Effector memory CD4-positive, alpha-beta T cell (primary cell): ENCODE results near the gene NWD2.

ENCODE experiments used
- DNase-seq, 3 donors: peaks; one replicate each; pipeline ENCODE4 v3.0.0-alpha.2; 2020
- H3K27ac ChIP-seq: 2 replicates; pipeline ENCODE4 v1.7.0; 2013; ENCODE audit warnings: mild to moderate bottlenecking, low read length, moderate library complexity; ENCODE audit not compliant: insufficient read depth, poor library complexity, severe bottlenecking
- H3K27me3 ChIP-seq: replicated peaks from 2 replicates; pipeline ENCODE4 v1.7.0; 2013; ENCODE audit warnings: mild to moderate bottlenecking, low read length; ENCODE audit not compliant: insufficient read depth, control insufficient read depth, poor library complexity, severe bottlenecking
- H3K36me3 ChIP-seq: 2 replicates; pipeline ENCODE4 v1.7.0; 2013; ENCODE audit warnings: mild to moderate bottlenecking, low read length, moderate library complexity; ENCODE audit not compliant: control insufficient read depth, insufficient read depth
- H3K4me1 ChIP-seq: 2 replicates; pipeline ENCODE4 v1.7.0; 2013; ENCODE audit warnings: low read length, mild to moderate bottlenecking; ENCODE audit not compliant: control insufficient read depth, insufficient read depth, poor library complexity, severe bottlenecking
- H3K4me3 ChIP-seq: 2 replicates; pipeline ENCODE4 v1.7.0; 2013; ENCODE audit warnings: low read length, low read depth, mild to moderate bottlenecking; ENCODE audit not compliant: insufficient read depth, poor library complexity, severe bottlenecking
- H3K9me3 ChIP-seq: 2 replicates; pipeline ENCODE4 v1.7.0; 2013; ENCODE audit warnings: mild to moderate bottlenecking, low read length, moderate library complexity; ENCODE audit not compliant: control insufficient read depth

NWD2 gene

GRCh38 chr4:37446016-37446415 lies 201.5 kb downstream of the NWD2 start:
- Histone ChIP-seq H3K36me3 (no peaks in the 10 kb centered on the region), H3K4me3 (no peak overlapping the region), H3K4me1 (no peaks in the 10 kb centered on the region), H3K9me3 (no peaks in the 10 kb centered on the region), H3K27ac (no peak overlapping the region), H3K27me3 (no peaks in the 10 kb centered on the region)
- no peak for DNase-seq

DNA sequence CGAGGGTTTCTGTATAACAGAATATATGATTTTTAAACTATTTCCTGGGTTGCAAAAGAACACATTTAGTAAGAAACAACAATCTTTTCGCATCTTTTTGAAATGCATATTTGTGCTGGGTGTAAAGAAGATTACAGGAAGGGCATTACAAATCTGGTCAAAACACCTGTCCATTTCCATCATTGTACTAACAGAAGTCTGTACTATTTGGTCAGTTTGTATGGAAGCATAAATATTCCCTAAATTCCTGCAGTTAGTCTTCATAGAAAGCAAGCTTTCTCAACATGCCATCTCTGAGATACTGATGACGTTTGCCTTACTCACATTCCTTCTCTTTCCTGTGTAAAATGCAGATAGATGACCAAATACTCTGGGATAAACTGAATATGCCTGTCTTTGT lies 203.3 kb downstream of the NWD2 start:
- Histone ChIP-seq H3K36me3 (no peaks in the 10 kb centered on the region), H3K27ac (no peak overlapping the region), H3K27me3 (no peaks in the 10 kb centered on the region), H3K4me1 (no peaks in the 10 kb centered on the region), H3K9me3 (no peaks in the 10 kb centered on the region), H3K4me3 (no peak overlapping the region)
- DNase-seq: no peak

GRCh38 chr4:37450309-37450708 lies 205.8 kb downstream of the NWD2 start:
- H3K9me3 ChIP-seq: no peaks in the 10 kb centered on the region
- peaks cover 9% of the 10 kb centered on the region for H3K4me1 ChIP-seq
- no peak overlapping the region for H3K4me3 ChIP-seq
- H3K27ac ChIP-seq: no peak overlapping the region
- peaks cover 3% of the 10 kb centered on the region for H3K27me3 ChIP-seq
- no peaks in the 10 kb centered on the region for H3K36me3 ChIP-seq
- DNase-seq: no peak

DNA sequence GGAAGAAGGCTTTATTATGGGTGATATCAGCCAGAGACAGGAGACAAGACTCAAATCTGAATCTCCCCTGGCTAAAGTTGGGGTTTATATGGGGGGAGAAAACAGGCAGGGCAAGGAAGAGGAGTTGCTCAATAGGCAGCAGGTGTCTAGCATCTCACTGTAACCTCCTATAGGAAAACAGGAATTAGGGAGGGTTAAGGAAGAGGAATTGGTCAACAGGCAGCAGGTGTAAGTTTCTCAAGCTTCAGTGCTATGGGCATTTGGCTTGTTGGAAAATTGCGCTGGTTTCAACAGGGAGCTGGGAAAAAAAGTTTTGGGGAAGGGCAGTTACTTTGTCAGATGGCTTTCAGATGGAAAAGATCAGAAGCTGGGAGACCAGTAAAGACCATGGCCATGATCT lies 206.4 kb downstream of the NWD2 start:
- H3K27ac ChIP-seq: no peak overlapping the region
- no peaks in the 10 kb centered on the region for H3K9me3 ChIP-seq
- H3K27me3 ChIP-seq: peaks cover 3% of the 10 kb centered on the region
- H3K36me3 ChIP-seq: no peaks in the 10 kb centered on the region
- H3K4me3 ChIP-seq: no peak overlapping the region
- no peak for DNase-seq
- peaks cover 9% of the 10 kb centered on the region for H3K4me1 ChIP-seq

GRCh38 chr4:37451656-37452055 lies 207.1 kb downstream of the NWD2 start:
- H3K27me3 ChIP-seq: peaks cover 3% of the 10 kb centered on the region
- no peaks in the 10 kb centered on the region for H3K36me3 ChIP-seq
- H3K4me1 ChIP-seq: peaks cover 9% of the 10 kb centered on the region
- DNase-seq: no peak
- no peak overlapping the region for H3K4me3 ChIP-seq
- no peaks in the 10 kb centered on the region for H3K9me3 ChIP-seq
- H3K27ac ChIP-seq: no peak overlapping the region

GRCh38 chr4:37452952-37453280 lies 208.4 kb downstream of the NWD2 start:
- peak overlapping the region; percentile 49 for H3K4me3 ChIP-seq
- no peaks in the 10 kb centered on the region for H3K36me3 ChIP-seq
- peaks cover 3% of the 10 kb centered on the region for H3K27me3 ChIP-seq
- DNase-seq: no peak
- H3K4me1 ChIP-seq: peaks cover 9% of the 10 kb centered on the region
- H3K27ac ChIP-seq: no peak overlapping the region
- H3K9me3 ChIP-seq: no peaks in the 10 kb centered on the region

DNA sequence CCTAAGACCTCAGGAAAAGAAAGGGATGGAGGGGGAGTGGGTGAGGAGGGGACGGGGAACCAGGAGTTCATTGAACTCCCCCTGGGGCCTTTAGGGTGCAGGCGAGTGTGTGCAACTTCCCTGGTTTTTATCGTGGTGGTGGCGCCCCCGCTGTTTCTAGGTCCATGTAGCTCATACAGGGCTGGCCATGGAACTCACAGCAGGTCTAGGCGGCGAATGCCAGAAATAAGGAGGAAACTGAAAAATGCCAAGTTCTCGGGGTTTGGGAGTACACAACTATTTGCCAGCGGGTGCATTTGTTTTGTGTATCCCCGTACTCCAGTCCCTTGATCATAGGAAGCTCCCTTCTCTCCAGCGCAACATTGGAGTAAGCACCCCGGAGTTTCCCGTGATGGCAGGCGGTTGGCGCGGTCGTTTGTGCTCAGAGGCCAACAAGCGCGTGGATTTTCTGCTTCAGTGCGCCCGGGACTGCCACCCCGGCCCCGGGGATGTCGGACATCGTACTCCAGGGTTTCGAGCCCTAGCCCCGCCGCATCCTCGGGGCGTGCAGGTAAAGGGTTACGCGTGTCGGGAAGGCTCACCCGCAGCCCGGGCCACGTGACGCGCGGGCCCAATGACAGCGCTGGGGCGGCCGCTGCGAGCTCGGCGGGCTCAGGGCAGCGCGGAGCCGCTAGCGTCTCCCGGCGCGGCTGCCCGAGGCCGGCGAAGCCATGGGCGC lies 208.9 kb downstream of the NWD2 start:
- H3K27ac ChIP-seq: no peak overlapping the region
- peaks cover 9% of the 10 kb centered on the region for H3K4me1 ChIP-seq
- no peaks in the 10 kb centered on the region for H3K9me3 ChIP-seq
- peak overlapping the region; percentile 49 for H3K4me3 ChIP-seq
- peak in 2 of 3 donors; percentile 0 to 16 for DNase-seq
- no peaks in the 10 kb centered on the region for H3K36me3 ChIP-seq
- peaks cover 3% of the 10 kb centered on the region for H3K27me3 ChIP-seq

GRCh38 chr4:37453999-37454800 lies 209.7 kb downstream of the NWD2 start:
- Histone ChIP-seq H3K4me1 (peaks cover 9% of the 10 kb centered on the region), H3K36me3 (no peaks in the 10 kb centered on the region), H3K27ac (no peak overlapping the region), H3K4me3 (peak overlapping the region; percentile 25), H3K9me3 (no peaks in the 10 kb centered on the region), H3K27me3 (peaks cover 3% of the 10 kb centered on the region)
- no peak for DNase-seq

DNA sequence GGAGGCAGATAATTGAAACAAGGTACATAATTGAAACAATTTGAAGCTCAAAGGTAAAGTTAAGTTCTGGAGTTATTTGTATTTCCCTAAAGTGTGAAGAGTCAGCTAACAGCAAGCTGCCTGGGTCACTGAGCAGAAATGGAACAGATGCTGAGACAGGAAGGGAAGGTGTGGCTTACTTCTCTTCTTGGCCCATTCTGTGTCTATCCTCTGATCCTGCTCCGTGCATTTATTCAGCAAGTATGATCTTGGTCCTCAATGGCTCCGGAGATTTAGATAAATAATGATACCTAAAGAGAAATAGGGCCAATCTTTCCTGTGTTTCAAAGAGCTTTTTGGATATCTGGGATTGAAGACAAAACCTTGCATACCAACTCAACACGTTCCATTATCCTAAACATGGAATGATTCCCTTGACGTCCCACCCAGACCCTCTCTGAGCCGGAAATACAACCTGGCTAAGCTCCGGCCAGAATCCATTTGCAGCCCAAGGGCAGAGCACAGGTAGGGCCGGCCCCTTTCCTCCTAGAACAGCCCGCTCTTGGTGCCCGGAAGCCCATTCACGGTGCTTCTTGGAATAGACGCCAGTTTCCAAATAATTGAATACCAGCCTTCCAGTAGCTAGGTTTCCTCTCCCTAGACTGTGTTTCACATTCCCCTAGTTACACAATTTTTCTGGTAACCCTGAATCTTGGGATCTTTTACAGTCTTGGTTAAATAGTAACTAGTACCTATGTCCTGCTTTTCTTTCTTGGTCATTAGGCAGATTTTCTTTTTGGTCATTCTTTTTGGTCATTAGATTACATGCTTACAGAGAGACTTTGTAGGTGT lies 211.0 kb downstream of the NWD2 start:
- H3K4me3 ChIP-seq: no peak overlapping the region
- H3K27me3 ChIP-seq: peaks cover 3% of the 10 kb centered on the region
- H3K4me1 ChIP-seq: peaks cover 9% of the 10 kb centered on the region
- no peaks in the 10 kb centered on the region for H3K9me3 ChIP-seq
- H3K27ac ChIP-seq: no peak overlapping the region
- no peaks in the 10 kb centered on the region for H3K36me3 ChIP-seq
- no peak for DNase-seq

DNA sequence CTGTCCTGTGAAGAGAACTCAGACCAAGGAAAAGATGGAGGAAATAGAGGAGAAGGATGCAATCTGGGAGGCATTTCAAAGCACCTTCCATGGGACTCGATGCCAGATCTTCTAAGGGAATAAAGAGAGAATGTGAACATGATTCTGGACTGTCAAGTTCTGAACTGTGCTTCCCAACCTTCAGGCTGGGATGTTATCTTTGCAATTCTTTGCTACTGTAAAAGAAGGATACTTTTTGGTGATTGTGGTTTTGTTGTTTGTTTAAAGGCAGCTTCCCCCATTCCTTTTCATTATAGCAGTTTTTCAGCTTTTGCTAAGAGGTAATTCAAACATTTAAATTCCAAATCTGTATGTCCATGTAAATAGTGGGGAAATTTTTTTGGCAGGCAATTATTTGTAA lies 217.3 kb downstream of the NWD2 start:
- H3K4me1 ChIP-seq: no peaks in the 10 kb centered on the region
- no peaks in the 10 kb centered on the region for H3K36me3 ChIP-seq
- no peaks in the 10 kb centered on the region for H3K9me3 ChIP-seq
- H3K27ac ChIP-seq: no peak overlapping the region
- no peak for DNase-seq
- no peak overlapping the region for H3K4me3 ChIP-seq
- peaks cover 4% of the 10 kb centered on the region for H3K27me3 ChIP-seq
